ENCODE results near the gene OGT.

The OGT gene

DNA sequence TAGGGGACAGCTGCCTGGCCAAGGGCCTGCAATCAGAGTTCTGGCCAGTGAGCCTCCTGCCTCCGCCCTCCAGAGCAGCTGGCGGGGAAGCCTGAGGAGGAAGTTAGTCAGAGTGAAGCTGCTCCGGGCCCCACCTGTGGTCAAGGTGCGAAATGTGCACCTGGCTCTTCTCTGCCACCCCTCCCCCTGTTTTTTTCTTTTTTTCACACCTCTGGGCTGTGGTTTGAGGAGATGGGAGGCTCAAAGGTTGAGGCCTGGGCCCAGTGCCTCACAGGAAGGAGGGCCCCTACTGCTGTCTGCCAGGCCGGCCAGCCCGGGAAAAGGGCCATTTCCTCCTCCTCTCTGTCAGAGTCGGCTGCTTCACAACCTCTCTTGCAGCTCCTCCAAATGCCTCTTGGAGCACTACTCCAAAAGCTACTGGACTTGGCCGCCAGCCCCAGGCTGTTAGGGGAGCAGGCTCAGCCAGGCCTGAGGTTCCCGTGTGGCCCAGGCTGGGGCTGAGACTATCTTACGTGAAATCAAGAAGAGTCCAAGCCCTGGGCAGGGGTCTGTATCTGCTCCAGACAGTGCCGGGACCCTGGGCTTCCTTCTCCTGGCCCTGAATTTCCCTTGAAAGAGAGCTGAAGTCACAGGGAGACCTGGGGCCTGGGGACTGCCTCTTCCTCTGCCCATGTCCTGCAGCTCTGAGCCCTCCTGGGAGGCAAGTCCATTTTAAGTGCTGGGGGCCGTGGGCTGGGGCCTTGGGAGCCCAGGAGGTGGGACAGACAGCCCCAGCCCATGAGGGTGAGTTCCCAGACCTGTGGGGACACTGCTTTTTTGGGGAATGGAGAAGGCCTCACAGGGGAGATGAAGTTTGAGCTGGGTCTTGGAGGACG, 89.9 kb downstream of the OGT start:
- DNase-seq (ENCODE audit: low read depth) = peak; percentile 72

DNA sequence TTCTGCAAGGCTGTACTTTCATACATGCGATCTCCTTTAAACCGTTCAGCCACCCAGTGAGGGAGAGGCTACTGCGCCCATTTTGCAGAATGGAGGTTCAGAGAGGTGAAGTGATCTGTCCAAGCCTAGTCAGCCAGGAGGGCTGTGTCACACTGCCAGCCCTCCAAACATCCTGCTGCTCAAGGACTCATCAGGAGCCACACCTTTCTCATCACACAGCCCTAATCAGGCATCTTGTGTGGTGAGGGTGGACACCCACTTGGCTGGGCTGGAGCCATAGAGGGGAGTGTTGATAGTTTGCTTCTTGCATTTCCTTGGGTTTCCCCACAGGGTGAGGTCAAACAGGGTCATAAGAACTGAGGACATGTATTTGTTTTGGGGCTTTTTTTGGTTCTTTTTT, 90.8 kb downstream of the OGT start:
- DNase-seq (ENCODE audit: low read depth) = no peak

DNA sequence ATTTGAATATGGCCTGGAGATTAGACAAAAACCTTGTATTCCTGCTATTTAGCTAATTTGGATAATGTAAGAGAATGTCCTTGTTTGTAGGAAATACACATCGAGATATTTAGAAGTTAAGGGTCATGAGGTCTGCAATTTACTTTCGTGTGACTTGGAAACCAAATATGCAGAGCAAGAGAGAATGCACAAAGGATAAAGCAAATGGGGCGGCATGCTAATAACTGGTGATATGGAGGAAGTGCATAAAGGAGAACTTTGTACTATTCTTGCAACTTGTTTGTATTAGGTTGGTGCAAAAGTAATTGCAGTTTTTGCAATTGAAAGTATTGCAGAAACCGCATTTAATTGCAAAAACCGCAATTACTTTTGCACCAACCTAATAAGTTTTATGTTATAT, 92.6 kb downstream of the OGT start:
- DNase-seq (ENCODE audit: low read depth) = no peak
